CD4-positive, alpha-beta T cell treated with Interleukin-21 for 1 hour (primary cell): ENCODE measurements around the gene ITPKB.
"Not testable (repeated sequence)": the region's sequence is repeated elsewhere in the genome, so short reads cannot be mapped to it uniquely, and the experiment has no call there.

ENCODE experiments used
- DNase-seq: peaks from one replicate; pipeline ENCODE4 v3.0.0-alpha.2; 2020

ITPKB gene

DNA sequence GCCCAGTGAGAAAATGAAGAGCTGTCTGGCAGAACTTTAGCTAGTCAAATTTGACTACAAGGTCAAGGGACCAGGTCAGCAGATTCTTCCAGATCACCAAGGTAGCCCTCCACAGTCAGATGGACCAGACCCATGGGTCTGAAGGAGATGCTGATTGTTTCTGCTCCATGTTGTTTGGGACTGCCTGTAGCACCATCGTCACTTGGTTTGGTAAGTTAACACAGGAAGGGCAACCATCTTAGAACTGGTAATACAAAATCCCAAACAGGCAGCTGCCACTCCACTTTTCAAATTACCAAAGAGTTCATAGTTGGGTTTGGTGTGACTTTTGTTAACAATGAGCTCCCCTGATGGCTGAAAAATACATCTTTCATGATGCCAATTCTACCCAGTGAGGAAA, 9.0 kb downstream of the ITPKB start:
- DNase-seq, result no peak

DNA sequence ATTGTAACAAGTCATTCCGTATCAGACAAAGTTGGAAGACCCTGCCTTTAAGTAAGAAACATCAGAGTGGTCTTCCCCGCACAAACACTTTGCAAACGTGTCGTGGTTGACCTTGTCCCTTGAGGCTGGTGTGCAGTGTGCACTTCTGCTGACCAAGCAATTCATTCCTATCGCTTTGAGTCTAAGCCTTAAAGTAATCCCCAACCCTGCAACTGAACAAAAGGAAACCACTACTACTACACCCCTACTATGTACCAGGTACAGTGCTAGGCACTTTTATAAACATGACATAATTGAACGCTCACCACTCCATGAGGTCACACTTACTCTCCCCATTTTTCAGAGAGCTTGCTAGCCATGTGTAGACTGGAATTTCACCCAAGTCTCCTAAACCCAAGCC, 10.6 kb downstream of the ITPKB start:
- DNase-seq, result no peak

DNA sequence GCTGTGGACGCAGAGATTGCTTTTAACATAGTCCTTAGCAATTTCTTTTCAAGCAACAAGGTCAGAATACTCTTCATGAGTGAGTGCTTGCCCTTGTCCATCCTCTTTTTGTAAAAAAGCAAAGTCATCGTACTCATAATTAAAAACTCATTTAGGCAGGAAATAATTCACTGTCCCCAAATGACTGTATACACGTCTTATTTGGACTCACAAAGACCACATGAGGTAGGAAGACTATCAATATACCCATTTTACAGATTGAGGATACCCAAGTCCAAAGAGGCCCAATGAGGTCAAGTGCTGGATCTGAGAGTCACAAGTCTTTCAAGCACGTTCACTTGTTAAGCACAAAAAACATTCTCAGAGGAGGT, 13.2 kb downstream of the ITPKB start:
- no peak for DNase-seq

DNA sequence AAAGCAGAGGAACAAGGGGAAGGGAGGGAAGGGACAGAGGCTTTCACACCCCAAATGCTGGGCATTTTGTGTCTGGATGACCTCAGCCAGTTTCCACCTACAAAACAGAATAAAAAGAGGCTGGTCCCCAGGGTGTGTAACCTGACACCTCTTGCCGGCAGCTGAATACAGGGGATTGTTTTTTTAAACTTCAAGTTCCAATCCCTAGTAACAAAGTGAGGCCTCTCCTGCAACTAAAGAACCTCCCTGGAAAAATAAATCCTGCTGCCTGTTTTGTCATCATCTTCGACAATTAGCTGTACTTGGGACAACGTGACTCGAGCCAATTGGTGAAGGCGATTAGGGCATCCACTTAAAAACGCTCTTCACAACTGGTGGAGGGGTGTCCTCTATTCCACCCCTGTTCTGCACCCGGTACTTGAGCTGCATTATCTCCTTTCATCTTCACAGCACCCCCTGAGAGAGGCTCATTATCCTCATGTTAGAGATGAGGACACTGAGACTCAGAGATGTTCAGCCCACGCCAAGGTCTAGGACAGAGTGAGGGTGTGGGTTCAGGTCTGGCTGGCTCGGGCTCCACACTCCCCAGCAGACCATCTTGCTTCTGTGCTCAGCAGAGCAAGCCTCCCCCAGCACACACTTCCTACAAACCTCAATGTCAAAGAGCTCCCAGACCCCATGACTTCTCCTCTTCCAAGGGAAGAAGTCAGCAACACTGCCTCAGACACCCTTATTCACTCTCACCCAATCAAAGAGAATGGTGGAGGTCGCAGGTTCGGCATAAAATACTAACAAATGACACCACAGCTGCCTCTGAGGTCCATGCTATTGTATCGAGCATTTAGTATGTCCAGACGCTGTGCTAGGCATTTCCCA, 15.2 kb downstream of the ITPKB start:
- no peak for DNase-seq

DNA sequence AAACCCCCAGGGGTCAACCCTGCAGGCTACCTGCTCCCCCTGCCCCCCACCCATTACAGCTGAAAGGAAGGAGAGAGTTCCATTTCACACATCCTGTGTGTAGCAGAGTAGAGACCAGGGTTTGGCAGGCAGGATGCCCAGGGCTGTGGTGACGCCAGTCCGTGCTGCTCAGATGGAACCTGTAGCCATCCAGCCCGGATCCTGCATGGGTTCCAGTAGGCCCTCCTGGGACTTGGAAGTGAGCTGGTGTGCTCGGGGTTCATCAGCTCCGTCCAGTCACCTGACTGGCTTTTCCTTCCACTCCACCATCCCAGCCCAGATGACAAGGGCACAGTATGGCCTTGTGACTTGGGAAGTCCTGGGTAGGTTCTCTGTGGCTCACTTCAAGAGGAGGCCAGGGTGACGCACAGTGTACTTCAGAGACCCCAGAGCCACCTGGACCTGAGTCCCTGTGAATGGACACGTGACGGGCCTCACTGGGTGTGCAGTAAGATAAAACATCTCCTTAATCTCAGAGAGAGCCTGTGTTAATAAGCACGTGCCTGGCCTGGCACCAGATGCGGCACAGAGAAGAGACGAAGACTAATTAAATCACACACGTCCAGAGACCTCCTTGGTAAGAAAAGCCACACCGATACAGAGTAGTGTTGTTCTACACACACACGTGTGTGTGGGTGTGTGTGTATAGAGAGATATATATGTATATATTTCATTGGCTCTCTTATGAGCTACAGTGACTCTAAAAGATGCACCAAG, 16.0 kb downstream of the ITPKB start:
- no peak for DNase-seq

DNA sequence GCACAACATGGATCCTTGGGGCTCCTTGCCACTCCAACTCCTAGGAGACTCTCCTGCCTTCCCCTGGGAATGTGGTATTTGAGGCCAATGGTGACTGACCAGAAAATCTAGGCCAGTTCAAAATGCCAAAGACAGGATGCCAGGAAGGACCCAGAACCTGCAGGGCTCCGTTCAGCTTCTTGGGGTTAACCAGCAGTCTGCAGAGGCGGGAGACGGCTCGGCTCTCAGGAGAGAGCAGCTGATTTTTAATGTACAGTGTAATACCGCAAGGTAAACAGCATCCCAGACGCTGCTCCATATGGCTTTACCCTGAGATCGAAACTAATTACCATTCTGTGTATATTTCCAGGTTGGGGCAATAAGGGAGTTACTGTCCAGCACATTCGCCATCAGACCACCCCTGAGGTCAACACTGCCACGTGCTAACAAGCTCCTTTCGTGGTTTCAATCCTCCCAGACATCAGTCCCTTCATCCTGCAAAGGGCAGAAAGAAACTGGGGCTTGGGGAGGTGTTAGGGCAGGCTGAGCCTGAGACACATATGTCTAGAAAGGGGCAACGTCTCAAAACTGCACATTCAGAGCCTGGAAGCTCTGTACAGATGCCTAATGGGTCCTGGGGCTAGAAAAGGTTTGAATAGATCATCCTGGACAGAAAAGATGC, 16.7 kb downstream of the ITPKB start:
- no peak for DNase-seq

DNA sequence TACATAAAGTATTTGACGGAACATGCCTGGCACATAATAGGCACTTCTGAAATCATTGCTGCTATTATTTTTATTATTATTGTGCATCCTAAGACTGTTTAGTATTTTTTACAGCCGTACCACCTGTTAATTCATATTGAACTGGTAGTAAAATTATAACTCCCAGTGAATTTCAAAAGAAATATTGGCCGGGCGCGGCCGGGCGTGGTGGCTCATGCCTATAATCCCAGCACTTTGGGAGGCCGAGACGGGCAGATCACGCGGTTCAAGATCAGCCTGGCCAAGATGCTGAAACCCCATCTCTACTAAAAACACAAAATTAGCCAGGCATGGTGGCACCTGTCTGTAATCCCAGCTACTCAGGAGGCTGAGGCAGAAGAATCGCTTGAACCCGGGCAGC, 18.5 kb downstream of the ITPKB start:
- DNase-seq, result not testable (repeated sequence)

DNA sequence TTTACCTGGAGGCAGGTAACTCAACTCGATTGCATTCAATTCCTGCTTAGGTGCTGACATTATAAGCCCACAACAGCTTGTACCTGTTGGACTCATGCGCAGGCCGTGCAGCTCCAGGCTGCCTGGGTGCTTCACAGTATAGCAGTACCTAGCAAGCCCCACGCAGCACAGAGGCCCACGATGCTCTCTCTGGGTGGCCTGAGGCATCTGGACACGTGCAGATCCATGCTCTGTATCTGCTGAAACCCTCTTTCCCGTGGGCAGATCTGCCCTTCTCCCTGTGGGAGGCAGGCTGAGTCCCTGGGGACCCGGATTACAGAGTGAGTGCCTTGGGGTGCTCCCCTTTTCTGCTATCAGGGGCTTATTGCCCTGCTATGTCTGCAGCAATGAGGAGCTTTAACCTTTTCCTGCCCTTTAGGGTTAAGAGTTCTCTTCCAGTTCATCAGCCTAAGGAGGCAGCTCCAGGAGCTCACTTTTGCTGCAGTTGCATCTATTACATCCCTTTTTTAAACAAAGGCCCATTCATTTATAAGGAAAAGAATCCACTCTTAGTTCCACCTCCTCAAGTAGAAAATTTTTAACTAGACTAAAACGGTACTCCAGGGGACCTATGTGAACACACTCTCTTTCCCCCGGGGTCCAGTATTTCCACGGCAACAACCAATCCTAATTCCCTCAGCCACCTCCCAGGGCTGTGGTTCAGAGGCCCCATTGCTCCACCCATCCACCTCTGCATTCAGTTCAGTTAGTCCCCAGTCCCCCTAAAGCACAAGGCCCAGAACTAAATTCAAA, 19.3 kb downstream of the ITPKB start:
- DNase-seq, result no peak

DNA sequence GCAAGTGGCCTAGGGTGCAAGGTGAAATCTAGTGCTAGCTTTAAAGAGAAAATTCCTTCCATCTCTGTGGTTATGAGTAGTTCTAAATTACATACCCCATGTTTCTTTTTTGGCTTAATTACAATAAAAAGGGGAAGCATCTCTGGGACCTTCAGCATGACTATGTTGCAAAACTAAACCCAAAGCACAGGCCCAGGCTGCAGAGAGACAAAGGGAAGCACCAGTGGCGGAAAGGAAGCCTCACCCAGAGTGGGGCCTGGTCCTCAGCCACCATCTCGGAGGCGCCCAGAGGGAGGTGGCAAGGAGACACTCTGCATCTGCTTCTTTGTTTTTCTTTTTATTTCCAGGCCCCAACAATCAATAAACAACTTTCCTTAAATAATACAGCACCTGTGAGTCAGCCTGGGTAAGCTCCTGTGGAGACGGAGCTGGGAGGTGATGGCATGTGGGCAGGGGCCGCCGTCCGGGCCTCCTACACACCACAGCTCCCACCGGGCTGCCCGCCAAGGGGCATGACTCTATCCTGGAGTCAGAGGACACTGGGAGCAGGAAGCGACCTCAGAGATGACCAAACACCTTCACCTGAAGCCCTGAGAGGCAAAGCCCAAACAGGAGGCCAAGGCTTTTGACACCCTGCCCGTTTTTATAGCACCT, 21.7 kb downstream of the ITPKB start:
- DNase-seq, result no peak

DNA sequence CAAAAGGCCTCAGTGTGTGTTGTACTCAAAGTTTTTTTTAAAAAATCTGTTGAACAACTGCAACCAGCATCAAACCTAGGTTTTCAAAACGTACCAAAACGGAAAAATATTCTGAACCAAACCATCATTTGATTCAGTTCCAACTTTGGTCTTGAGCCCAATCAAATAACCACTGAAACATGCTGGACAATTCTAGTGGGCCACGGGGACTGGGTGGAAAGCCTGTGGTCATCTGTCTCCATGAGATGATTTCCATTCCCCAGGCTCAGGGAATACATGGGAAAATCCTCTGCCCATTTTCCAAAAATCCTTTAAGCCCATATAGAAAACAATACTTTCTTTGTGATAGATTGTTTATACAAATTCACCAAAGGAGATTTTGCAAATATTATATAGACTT, 22.5 kb downstream of the ITPKB start:
- DNase-seq, result no peak

DNA sequence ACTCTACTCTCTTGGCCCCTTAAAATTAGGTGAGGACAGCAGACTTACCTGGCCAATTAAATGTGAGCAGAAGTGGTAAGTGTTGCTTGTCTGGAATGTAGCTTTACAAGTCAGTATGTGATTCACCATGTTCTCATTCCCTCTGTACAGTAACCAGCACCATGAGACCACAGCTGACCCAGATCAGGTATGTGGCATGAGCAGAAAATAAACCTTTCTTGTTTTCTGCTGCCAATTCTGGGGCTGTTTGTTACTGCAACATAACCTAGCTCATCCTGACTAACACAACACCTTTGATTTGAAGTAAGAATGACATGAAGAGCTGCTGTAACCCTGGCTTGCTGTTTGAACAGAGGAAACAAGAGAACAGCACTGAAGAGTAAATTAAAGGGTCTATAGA, 24.9 kb downstream of the ITPKB start:
- DNase-seq, result no peak

DNA sequence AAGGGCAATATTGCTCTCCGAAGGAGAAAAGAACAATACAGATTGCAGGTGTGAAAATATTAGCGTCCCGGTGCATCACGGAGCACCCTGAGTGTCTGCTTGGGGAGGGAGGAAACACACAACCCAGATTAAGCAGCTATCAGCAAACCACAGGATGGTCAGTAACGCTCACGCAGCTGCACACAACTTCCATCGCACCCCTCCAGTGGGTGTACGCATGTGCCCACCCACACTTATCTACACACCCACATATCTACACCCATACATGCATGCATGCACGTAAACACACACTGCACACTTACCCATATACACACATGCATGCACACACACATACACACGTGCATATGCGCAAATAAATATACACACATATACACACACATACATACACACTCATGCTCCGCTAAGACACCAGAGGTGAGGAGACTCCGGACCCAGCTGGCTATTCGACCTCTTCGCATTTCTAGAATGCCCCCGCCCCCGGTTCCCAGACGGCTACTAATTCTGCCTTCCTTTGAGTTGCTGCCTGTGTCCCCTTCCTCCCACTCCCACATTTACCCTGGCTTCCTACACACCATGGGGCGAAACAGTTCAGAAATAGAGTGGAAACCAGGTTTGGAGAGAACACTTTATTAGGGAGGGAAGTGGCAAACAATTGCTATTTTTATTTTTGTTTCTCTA, 26.2 kb downstream of the ITPKB start:
- DNase-seq, result no peak

DNA sequence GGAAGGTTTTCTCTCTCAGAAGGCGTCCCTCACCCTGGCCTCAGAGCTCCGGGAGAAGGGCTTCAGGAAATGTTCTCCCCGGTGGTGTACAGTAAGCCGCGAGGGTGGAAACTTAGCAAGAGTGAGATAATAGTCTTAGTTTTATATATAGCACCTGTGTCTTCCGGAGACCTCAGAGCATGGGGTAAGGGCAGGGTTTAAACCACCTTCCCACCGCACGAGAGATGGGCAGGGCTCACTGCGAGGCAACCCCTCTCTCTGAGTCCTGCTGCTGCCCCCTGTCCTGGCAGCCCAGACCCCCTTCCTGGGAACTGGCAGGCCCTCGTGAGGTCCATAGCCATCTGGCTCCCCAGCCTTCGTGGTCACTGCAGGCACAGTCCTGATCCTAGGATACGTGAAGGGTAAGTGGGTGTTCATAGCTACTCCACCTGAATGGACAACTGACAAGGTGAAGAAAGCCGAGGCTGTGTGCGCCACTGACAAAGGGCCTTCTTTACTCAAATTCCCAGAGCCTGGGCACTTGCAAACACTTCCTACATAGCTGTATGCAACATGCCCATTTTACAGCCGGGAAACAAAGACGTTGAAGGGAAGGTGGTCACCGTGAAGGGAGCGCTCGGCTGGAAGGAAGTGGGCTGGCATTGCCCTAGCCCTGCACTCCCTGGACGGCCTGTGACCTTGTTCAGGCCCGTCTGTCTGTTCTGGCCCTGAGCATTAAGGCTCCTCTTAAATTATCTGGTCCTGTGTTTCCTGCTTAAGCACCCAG, 26.9 kb downstream of the ITPKB start:
- peak; percentile 66 for DNase-seq

DNA sequence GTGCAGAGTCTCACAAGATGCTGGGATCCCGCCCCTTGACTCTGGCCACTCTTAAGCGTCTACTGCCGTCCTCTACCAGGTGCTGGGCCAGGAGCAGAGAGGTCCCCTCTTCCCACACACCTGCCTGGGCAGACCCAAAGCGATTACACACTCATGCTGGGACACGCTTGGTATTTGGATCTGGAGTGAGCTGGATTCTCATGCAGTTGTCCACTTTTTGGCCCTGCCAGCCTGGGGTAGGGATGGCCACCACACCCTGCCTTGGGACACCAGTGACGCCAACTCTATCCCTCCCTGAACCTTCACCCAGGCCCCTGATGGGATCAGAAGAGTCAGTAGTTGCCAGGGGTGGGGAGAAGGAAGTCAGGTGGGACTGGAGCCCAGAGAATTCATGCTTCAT, 28.6 kb downstream of the ITPKB start:
- no peak for DNase-seq

DNA sequence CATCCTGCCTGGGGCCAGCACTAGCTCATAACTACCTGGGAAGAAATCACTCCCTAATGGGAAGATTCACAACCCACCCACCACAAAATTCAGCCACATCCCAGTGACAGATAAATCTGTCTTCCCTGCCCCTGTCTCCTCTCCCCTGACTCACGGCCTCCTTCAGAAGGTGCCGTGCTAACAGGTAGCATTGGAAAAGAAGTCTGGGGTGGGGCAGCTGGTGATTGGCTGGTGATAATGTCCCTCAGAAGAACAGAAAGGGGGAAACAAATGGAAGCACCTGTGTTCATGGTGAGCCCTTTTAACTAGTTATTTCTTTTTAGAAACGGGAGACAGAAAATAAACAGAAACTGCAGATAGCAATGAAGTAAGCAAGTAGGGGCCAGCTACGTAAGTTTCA, 29.1 kb downstream of the ITPKB start:
- DNase-seq, result no peak

DNA sequence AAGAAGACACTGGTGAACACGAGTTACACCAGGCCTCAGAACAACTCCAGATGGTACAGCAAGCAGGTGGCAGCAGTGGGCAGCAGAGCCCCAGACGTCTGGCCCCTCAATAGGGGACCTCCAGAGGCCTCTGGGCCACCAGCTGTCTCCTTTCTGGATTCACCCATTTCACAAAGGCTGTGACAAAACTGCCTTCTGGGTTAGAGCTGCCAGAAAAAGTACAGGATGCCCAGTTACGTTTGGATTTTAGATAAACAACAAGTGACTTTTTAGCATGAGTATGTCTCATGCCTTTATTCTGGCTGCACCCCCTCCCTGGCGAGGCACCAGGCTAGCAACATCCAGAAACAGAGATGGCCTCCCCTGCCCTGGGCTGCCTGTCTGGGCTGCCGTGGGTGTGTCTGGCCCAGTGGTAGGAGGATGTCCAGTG, 30.1 kb downstream of the ITPKB start:
- DNase-seq, result no peak

DNA sequence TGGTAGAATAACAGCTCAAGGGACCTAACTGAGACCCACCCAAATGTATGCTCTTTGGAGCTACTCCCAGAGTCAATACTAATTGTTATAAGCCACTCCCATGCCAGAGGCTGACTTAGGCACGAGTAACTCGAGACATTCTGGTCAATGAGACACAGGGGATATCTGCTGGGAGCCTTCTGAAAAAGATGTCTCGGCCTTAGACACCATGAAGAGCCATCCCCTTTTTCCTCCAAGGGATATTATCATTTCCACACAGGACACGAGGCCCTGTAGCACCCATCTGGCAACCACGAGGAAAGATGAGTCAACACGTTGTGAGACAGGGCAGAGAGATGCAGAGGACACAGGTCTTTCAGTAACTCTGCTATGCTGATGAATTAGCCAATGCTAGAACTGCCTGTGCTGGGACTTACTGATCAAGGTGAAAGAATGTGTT, 30.7 kb downstream of the ITPKB start:
- no peak for DNase-seq

DNA sequence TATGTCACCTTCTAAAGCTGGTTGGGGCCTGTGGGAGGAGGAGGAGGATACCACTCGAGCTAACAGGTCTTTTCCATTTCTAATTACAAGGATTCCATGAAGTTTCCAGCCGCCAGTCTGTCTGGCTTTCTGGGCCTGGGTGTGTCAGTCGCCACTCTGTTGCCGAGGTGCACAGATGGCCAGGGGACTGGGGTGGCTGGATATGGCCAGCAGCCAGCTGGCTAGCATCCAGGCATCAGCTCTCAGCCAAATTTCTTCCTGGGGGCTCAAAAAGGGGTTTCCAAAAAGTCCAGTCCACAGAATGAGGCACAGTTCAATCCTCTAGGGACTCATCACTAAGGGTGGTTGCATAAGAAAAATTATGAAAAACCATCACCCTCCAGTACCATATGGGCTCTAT, 32.4 kb downstream of the ITPKB start:
- no peak for DNase-seq

DNA sequence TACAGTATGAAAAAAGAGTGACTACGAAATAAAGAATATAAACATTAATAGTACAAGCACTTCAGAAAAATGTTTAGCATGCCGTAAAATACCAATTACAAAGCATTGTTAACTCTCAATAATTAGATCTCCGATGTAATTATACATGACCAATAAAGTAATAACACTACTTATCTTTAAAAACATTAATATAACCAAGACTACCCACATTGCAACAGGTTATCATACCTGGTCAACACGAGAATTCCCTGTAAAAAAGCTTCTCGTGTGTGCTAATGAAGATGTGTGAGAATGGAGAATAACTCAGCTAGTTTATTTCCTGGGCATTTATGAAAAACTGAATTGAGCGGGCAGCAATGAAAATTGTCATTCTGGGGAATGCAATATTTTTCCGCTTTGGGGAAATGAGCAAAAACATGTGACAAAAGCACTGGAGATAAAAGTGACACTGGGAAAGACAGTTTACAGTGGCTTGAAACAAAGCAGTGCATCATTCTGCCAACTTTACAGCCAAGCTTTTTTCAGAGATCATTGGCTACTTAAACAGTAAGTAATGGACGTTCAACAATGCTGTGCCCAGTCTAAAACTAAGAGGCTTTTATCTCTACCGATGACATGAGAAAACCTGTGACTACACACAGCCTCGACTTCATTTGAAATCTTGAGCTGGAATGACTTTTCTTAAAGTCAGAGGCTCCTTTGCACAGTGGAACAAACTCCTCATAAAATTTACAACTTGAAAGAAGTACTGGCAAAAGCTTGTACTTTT, 34.7 kb downstream of the ITPKB start:
- no peak for DNase-seq
